Activated naive CD4-positive, alpha-beta T cell treated with anti-CD3 and anti-CD28 coated beads, Interleukin-2, amount 50 U/mL, for 72 hours (primary cell): ENCODE data around the gene PPM1H. TPM values are rescaled to one million over a fixed set of nuclear protein-coding genes. Genes with fewer than 3 reads are reported as not detected.
"Not testable (repeated sequence)": the region's sequence is repeated elsewhere in the genome, so short reads cannot be mapped to it uniquely, and the experiment has no call there.

Experiments
- ATAC-seq, 2 donors: fragments of 150-1000 bp; cut with Tn5 transposase; 2 replicates each; pipeline ENCODE4 v1.10.0; 2021; ENCODE audit warnings: mild to moderate bottlenecking in 2 of 2, moderate library complexity in 2 of 2
- DNase-seq, 2 donors: peaks; one replicate each; pipeline ENCODE4 v3.0.0; 2021 to 2022; ENCODE audit warnings: low spot score in 2 of 2
- H3K27ac Mint-ChIP-seq, 2 donors: one replicate each; pipeline ENCODE4 v1.8.0; 2022; ENCODE audit warnings: mild to moderate bottlenecking in 2 of 2, mixed read lengths in 2 of 2
- H3K36me3 Mint-ChIP-seq, 2 donors: one replicate each; pipeline ENCODE4 v1.8.0; 2022; ENCODE audit warnings: mixed read lengths in 2 of 2
- H3K9me3 Mint-ChIP-seq, 2 donors: one replicate each; pipeline ENCODE4 v1.8.0; 2022; ENCODE audit warnings: mixed read lengths in 2 of 2
- total RNA-seq, 2 donors: library from RNA; stranded (reverse); gene quantifications; one replicate each; pipeline ENCODE4 v1.2.3, GENCODE V29; 2022

The PPM1H gene
- total RNA-seq, 2 donors from 2014 or later = 0.18 TPM; not detected in 1

DNA sequence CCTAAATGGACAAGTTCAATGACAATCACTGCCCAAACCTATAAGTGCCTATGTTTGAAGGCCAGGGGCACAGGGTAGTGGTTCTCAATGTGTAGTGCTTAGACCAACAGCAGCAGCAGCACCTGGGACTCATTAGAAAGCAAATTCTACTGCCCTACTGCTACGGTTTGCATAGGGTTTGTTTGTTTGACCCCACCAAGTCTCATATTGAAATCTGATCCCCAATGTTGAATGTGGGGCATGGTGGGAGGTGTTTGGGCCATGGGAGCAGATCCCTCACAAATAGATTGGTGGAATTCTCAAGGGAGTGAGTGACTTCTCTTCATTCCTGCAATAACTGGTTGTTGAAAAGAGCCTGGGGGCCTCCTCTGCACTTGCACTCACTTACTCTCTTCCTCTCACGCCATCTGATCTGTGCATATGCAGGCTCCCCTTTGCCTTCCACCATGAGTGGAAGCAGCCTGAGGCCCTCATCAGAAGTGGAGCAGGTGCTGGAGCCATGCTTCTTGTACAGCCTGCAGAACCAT, 39.5 kb downstream of the PPM1H start:
- Mint-ChIP-seq H3K27ac (no peak overlapping the region), H3K36me3 (no peaks in the 10 kb centered on the region), H3K9me3 (no peaks in the 10 kb centered on the region)
- ATAC-seq = no peak
- DNase-seq = no peak

DNA sequence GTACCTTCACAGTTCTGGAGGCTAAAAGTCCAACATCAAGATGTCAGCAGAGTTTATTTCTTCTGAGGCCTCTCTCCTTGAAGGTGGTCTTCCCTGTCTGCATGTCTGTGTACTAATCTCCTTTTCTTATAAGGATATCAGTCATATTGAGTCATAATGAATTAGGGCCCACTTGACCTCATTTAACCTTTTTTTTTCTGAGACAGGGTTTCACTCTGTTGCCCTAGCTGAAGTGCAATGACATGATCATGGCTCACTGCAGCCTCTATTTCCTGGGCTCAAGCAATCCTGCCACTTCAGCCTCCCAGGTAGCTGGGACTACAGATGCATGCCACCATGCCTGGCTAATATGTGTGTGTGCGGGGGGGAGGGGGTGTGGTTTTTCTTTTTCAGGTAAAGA, 41.7 kb downstream of the PPM1H start:
- Mint-ChIP-seq H3K27ac (no peak overlapping the region), H3K36me3 (no peaks in the 10 kb centered on the region), H3K9me3 (no peaks in the 10 kb centered on the region)
- ATAC-seq = peak in 1 of 2 donors; percentile 32
- DNase-seq = no peak

DNA sequence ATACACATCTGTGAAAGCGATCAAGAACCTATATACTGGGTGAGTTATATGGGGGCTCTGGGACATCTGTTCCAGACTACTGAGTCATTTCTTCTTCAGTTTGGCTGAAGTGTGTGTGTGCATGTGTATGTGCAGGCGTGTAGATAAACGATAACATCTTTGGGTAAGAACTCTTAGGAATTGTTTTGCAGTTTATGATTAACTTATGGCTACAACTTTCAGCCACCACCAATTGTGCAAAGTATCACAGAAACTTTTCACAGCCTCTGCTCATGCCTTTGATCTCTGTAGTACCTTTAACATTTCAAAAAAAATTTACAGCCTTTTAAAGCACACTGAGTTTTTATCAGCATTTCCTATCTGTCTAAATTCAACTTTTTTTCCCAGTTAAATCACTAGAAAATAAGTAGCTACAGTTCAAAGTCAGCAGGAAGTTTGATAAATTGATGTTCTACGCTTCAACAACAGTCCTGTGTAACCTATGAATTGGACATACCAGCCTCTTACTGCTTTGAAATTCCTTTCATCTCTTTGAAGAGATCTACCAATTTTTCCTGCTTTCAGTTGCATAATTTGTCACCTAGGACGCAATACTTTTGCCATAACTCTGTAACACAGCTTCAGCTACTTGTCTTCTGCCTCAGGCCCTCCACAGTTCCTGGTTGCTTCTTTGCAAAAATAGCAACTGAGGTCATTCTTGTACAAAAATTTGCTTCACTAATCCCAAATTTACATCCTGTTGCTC, 43.0 kb downstream of the PPM1H start:
- Mint-ChIP-seq H3K27ac (no peak overlapping the region), H3K36me3 (no peaks in the 10 kb centered on the region), H3K9me3 (peaks cover 0 to 5% of the 10 kb centered on the region in 2 donors)
- ATAC-seq (peak in 1 of 2 donors; percentile 53), DNase-seq (no peak)

DNA sequence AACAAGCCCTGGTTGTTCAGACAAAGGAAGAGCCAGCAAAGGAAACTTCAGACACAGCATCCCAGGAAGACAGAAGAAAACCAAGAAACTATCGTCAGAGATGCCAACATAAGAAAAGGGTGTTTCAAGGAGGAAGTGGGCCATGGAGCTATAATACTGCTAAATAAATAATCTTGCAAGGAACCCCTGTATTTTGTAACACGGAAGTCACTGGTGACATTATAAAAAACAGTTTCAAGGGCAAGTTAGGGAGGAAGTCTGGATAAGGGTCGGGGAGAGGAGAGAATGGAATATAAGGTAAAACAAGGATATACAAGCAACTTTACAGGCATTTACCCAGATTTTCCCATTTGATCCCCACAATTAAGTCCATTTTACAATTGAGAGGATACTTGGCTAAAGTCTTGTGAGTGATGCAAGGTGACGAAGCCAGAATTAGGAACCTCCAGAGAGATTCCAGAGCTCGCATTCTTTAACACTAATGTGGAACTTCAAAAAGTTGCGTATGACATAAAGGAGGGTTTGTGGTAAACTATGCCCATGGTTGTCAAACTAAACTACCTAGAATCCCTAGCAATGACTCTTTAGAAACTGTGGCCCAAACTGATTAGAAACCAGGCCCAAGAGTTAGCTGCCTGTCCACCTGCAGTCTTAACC, 46.4 kb downstream of the PPM1H start:
- no peak for DNase-seq
- Mint-ChIP-seq H3K36me3 (no peaks in the 10 kb centered on the region), H3K27ac (no peak overlapping the region), H3K9me3 (peaks cover 0 to 5% of the 10 kb centered on the region in 2 donors)
- ATAC-seq = no peak

DNA sequence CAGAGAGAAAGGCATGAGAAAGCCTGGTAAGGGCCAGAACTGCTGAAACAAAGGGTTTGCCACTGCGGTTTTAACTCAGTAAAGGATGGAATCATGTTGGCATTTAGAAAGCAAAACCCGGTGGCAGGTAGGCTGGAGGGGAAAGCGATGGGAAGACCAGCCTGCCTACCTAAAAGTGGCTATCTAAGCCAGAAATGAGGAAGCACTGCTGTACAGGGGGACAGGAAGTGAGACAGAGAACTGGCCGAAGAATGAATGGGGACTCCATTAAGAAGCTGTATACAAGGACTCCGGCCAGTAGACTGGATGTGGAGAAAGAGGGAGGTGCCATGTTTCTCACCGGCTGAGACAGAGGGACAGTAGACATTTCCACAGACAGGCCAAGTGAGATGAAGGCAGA, 48.2 kb downstream of the PPM1H start:
- no peak for DNase-seq
- H3K27ac Mint-ChIP-seq = no peak overlapping the region
- H3K9me3 Mint-ChIP-seq = peaks cover 0 to 5% of the 10 kb centered on the region in 2 donors
- no peak for ATAC-seq
- H3K36me3 Mint-ChIP-seq = no peaks in the 10 kb centered on the region

DNA sequence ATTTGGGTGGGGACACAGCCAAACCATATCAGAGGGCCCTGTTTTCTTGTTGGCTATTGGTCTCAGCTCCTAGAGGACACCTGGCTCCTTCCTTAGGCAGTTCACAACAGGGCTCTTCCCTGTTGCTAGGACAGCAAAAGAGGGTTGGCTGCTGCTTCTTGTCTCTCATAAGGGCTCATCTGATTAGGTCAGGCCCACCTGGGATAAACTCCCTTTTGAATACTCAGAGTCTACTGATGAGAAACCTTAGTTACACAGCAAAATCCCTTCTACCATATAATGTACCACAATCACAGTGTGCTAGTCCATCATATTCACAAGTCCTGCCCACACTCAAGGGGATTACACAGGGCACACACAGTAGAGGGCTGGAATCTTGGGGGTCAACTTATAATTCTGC, 49.7 kb downstream of the PPM1H start:
- H3K36me3 Mint-ChIP-seq = no peaks in the 10 kb centered on the region
- H3K27ac Mint-ChIP-seq = no peak overlapping the region
- ATAC-seq = no peak
- peaks cover 0 to 5% of the 10 kb centered on the region in 2 donors for H3K9me3 Mint-ChIP-seq
- no peak for DNase-seq

DNA sequence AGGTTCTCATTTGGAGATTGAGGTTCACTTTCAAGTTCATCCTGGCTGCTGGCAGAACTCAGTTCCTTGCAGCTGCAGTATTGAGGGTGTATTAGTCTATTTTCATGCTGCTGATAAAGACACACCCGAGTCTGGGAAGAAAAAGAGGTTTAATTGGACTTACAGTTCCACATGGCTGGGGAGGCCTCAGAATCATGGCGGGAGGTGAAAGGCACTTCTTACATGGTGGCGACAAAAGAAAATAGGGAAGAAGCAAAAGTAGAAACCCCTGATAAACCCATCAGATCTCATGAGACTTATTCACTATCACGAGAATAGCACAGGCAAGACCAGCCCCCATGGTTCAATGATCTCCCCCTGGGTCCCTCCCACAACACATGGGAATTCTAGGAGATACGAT, 50.1 kb downstream of the PPM1H start:
- DNase-seq, ATAC-seq, H3K36me3 Mint-ChIP-seq, H3K27ac Mint-ChIP-seq, H3K9me3 Mint-ChIP-seq: not testable (repeated sequence)

DNA sequence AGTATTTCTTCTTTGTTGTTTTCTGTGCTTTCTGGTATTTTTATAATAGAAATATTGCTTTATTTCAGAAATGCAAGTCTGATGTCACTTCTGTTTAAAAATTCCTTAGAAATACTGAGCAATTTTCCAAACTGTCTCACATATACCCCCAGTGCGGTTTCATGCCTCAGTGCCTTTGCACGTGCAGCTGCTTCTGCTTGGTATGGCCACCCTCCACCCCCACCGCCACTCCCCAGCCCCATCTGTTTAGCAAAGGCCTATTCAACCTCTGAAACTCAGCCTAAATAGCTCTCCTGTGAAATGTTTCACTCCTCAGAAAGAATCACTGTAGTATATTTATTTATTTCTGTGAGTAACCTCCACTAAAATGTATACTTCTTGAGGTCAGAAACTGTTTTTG, 52.3 kb downstream of the PPM1H start:
- DNase-seq (no peak), ATAC-seq (no peak)
- Mint-ChIP-seq H3K36me3 (no peaks in the 10 kb centered on the region), H3K27ac (no peak overlapping the region), H3K9me3 (peaks cover 0 to under 1% of the 10 kb centered on the region in 2 donors)

DNA sequence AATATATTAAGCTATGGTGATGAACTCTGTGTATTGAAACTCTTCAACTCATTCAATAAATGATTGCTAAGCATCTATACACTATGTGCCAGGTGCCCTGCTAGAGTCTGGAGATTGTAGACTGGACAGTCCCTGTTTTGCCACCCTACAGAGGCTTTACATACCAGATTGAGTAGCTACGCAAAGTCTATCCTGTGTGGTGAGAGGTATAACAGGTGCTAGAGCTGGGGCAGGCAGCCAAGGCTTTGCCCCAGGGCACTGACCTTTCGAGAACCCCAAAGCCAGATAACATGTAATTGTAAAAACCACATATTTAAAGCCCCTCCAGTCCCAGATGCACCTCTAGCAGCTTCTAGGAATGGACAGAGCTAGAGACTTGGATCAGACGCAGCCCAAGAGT, 52.8 kb downstream of the PPM1H start:
- no peak for DNase-seq
- ATAC-seq = no peak
- no peak overlapping the region for H3K27ac Mint-ChIP-seq
- no peaks in the 10 kb centered on the region for H3K9me3 Mint-ChIP-seq
- H3K36me3 Mint-ChIP-seq = no peaks in the 10 kb centered on the region

DNA sequence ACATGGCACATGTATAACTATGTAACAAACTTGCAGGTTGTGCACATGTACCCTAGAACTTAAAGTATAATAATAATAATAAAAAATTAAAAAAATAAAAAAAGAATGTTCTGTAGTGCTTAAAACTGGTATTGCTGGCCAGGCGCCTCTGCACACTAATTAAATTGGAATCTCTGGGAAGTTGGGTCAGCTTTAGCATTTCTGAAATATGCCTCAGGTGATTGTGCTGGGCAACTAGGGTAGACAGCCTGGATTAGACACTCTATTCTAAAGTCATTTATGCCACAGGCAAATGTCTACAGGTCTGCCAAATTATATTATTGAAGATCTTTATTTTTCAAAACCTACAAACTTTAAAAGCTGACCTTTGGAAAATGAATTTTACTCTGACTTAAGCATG, 55.3 kb downstream of the PPM1H start:
- no peaks in the 10 kb centered on the region for H3K9me3 Mint-ChIP-seq
- H3K36me3 Mint-ChIP-seq = no peaks in the 10 kb centered on the region
- ATAC-seq (no peak), DNase-seq (no peak)
- no peak overlapping the region for H3K27ac Mint-ChIP-seq

DNA sequence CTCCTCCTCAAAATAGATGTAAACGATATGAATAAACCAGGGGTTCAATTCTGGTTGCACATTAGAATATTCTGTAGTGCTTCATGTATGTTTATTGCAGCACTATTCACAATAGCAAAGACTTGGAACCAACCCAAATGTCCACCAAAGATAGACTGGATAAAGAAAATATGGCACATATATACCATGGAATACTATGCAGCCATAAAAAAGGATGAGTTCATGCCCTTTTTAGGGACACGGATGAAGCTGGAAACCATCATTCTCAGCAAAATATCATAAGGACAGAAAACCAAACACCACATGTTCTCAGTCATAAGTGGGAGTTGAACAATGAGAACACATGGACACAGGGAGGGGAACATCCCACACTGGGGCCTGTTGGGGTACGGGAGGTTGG, 55.7 kb downstream of the PPM1H start:
- not testable (repeated sequence) for H3K27ac Mint-ChIP-seq, ATAC-seq, H3K36me3 Mint-ChIP-seq, DNase-seq, H3K9me3 Mint-ChIP-seq

DNA sequence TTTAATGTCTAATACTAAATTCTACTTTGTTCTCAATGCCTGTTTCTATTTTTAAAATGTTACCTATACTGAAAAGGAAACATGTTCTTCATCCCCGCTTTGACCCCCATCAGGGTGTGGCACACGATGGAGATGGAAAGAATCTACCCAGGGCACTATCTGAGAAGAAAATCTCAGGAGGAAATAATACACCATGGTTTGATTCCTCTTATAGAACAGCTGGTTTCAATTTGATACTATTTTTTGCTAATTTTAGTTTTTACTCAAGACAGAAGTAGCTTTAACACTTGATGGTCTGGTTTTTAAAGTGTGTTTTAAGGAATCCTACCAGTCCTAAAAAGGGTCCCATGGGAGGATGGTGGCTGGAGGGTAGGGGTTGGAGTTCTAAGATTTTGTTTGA, 56.7 kb downstream of the PPM1H start:
- ATAC-seq (no peak), DNase-seq (no peak)
- Mint-ChIP-seq H3K27ac (no peak overlapping the region), H3K36me3 (no peaks in the 10 kb centered on the region), H3K9me3 (no peaks in the 10 kb centered on the region)

DNA sequence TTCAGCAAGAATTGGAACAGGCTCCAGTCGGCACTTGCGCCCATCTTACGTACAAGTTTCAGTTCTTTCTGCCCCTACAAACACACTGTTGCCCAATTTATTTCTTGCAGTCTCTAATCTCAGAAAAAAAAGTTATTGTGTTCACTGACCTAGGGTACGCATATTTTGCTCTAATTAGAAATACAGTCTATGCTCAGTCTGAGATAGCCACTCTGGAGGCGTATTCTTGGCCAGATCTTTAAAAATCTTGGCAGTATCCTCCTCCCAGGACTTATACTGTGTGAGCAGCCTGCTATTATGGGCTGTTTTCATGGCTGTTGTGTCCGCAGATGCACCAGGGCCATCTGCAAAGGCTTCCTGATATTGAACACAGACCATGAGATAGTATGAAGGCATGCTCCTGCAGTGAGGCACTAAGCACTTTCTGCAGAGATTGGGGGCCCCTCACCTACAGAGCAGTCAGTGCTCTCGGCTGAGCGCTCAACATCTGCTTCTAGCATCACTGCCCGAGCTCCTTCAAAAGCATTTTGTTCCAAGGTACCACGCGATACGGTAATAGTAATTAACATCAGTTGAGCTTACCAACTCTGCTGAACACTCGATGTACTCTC, 57.9 kb downstream of the PPM1H start:
- DNase-seq (no peak), ATAC-seq (no peak)
- Mint-ChIP-seq H3K36me3 (no peaks in the 10 kb centered on the region), H3K27ac (no peak overlapping the region), H3K9me3 (no peaks in the 10 kb centered on the region)

DNA sequence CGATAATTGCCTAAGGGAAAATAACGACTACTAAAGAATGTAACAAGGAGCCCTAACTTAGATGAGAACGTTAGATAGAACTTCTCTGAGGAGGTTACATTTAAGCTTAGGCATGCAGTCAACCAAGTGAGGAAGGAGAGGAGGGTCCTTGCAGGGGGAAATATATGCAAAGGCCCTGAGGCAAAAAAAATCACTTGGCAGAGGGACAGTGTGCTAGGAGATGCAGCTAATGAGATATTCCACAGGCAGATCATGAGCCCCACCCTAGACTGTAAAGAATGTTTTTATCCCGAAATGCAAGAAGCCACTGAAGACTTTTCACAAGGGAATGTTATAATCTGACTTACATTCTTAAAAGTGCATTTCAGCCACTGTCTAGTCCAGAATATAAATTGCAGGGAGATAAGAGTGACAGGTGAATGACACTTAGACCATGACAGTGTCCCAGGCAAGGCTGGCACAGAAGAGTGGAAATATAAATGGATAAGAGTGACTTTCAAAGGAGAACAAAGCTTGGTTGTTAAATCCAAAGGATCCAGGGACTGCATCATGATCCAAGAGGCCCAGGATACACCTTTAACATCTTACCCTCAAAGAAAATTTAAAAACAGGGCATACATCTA, 61.0 kb downstream of the PPM1H start:
- no peaks in the 10 kb centered on the region for H3K36me3 Mint-ChIP-seq
- peaks cover 0 to 4% of the 10 kb centered on the region in 2 donors for H3K9me3 Mint-ChIP-seq
- ATAC-seq (no peak), DNase-seq (no peak)
- H3K27ac Mint-ChIP-seq = no peak overlapping the region

DNA sequence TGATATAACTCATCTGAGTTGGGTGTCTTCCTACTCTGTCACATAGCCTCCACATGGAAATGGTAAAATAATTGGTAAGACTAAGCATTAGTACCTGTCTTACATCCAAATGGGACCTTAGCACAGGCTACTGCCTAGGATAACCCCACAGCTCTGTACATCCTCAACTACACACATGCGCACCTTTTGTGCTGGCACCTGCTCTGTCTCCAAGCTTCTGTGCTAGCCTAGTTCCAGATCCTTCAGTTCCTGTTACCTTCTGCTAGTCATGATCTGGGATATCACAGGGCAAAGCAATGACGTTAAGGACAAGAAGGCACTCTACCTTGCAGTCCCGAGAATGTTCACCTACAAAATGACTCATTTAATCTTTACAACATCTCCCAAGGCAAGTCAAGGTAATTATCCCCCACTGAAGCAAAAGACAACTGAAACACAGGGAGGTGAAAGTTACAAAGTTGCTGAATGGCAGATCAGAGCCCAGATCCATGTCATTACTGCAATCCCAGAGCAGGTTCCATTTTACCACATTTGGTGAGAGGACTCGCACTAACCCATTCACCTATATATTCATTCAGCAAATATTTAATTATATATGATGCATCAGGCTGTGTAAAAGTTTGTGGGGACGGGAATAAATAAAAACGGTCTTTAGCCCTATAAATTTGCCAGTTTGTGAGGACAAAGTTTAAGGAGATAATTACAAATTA, 61.7 kb downstream of the PPM1H start:
- no peaks in the 10 kb centered on the region for H3K36me3 Mint-ChIP-seq
- peaks cover 0 to 4% of the 10 kb centered on the region in 2 donors for H3K9me3 Mint-ChIP-seq

DNA sequence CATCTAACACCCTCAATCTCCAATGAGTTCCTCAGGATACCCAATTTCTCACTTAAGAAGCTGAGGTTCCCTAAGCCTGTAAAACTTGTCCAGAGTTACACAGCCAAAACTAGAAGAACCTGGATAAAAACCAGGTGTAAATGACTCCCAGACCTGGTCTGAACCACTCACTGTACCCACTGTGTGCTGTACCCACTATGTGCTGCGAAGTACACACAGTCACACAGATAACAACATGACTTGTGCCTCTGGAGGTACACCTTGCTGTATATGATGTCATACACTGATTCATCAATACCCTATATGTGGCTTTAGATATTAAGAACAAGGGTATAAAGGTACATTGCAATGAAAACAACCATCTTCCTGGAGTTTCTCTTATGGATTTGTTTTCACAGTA, 66.1 kb downstream of the PPM1H start:
- Mint-ChIP-seq H3K36me3 (no peaks in the 10 kb centered on the region), H3K9me3 (peaks cover 0 to 4% of the 10 kb centered on the region in 2 donors), H3K27ac (no peak overlapping the region)
- ATAC-seq = no peak
- no peak for DNase-seq

More for the DNA sequence above, 61.7 kb downstream of the PPM1H start:
- H3K27ac Mint-ChIP-seq = no peak overlapping the region
- no peak for DNase-seq
- ATAC-seq = no peak
